Peyer's patch (tissue), 4 donors: ENCODE results near the gene FCRL6. TPM values are rescaled to one million over a fixed set of nuclear protein-coding genes. Genes with fewer than 3 reads are reported as not detected.

ENCODE experiments used
- DNase-seq, 3 donors: peaks; one replicate each; pipeline ENCODE4 v3.0.0-alpha.2; 2017 to 2019
- H3K27ac ChIP-seq, 4 donors: fragments of 200-600 bp; sonication (generic); one replicate each; pipeline ENCODE4 v1.5.1; 2016 to 2019
- H3K27me3 ChIP-seq, 2 donors: fragments of 200-600 bp; sonication (generic); one replicate each; pipeline ENCODE4 v1.5.1; 2019
- H3K36me3 ChIP-seq, 3 donors: fragments of 200-600 bp; sonication (generic); one replicate each; pipeline ENCODE4 v1.5.1; 2016 to 2019
- H3K4me1 ChIP-seq, 4 donors: fragments of 200-600 bp; sonication (generic); one replicate each; pipeline ENCODE4 v1.5.1; 2016 to 2019
- H3K4me3 ChIP-seq, 4 donors: fragments of 200-600 bp; sonication (generic); 1 replicate in 3 of 4; 2 replicates in 1 of 4; pipeline ENCODE4 v1.5.1; 2016 to 2019; ENCODE audit warnings: mild to moderate bottlenecking in 1 of 4
- H3K9me3 ChIP-seq, 4 donors: fragments of 200-600 bp; sonication (generic); one replicate each; pipeline ENCODE4 v1.5.1; 2016 to 2019; ENCODE audit warnings: mild to moderate bottlenecking in 1 of 4
- CTCF ChIP-seq, 6 experiments: fragments of 450-650 bp in 4 of 6; fragments of 200-600 bp in 2 of 6; sonication (generic) in 1 of 6; IDR thresholded peaks; one replicate each; pipeline ENCODE4 v1.5.1; 2017 to 2019; ENCODE audit warnings: antibody characterized with exemption in 6 of 6, mild to moderate bottlenecking in 3 of 6, moderate library complexity in 1 of 6
- POLR2A ChIP-seq, 2 donors: fragments of 450-650 bp; IDR thresholded peaks; one replicate each; pipeline ENCODE4 v1.5.1; 2017; ENCODE audit warnings: antibody characterized with exemption in 2 of 2, mild to moderate bottlenecking in 2 of 2, moderate library complexity in 2 of 2
- total RNA-seq, 4 donors: library from RNA; depleted of rRNA; stranded (reverse); fragments of >200 nt; gene quantifications; one replicate each; pipeline ENCODE4 v1.1.0, GENCODE V29; 2016

Gene FCRL6
- total RNA-seq, 4 donors from 2014 or later: 2.4 to 13.2 TPM; not detected in 2

DNA sequence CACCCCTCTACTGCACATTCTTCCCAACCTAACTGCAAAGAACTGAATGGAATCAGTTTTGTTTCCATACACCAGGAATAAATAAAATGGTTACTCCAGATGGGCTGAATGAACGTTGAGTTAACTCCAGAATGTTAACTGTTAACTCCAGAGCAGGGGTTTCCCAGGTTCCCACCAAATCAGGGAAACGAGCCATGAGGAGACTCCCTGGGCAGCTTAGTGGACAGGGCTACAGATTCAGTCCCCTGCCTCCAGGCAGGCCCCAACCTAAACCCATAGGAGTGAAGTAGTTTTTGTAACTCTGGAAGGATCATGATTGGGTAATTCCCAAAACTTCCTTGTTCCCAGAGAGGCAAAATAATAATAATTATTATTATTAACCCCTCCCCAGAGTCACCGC lies 46.2 kb downstream of the FCRL6 start:
- DNase-seq: no peak
- Histone ChIP-seq H3K4me1 (peaks cover 0 to 9% (median 0%) of the 10 kb centered on the region in 4 donors), H3K27ac (no peak overlapping the region), H3K4me3 (no peak overlapping the region), H3K27me3 (no peaks in the 10 kb centered on the region), H3K9me3 (no peaks in the 10 kb centered on the region), H3K36me3 (no peaks in the 10 kb centered on the region)
- TF ChIP-seq CTCF (IDR thresholded peaks at IDR 0.05) (no peak), POLR2A (IDR thresholded peaks at IDR 0.05) (no peak)

GRCh38 chr1:159849626-159850366 lies 47.6 kb downstream of the FCRL6 start:
- TF ChIP-seq POLR2A (IDR thresholded peaks at IDR 0.05): no peak

DNA sequence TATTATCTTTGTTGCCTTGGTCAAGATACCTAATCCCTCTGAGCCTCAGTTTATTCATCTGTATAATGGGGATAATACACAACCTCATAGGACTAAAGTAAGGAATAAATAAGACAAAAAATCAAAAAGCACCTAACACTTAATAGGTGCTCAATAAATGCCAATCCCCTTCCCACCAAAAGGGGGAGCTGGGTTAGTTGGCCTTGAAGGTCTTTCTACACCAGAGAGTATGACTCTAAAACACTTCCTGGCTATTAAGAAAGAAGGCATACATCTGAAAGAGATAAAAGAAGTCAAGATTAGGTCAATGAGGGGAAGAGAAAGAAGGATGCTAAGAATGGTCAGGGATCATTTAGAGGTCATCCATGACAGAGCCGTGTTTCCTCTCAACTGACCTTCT lies 49.2 kb downstream of the FCRL6 start:
- Histone ChIP-seq H3K9me3 (no peaks in the 10 kb centered on the region), H3K4me1 (peaks cover 0 to 7% (median 2%) of the 10 kb centered on the region in 4 donors), H3K4me3 (no peak overlapping the region), H3K27ac (no peak overlapping the region), H3K27me3 (no peaks in the 10 kb centered on the region), H3K36me3 (no peaks in the 10 kb centered on the region)
- no peak for DNase-seq
- TF ChIP-seq CTCF (IDR thresholded peaks at IDR 0.05): no peak
- no peak for TF ChIP-seq POLR2A (IDR thresholded peaks at IDR 0.05)

More at GRCh38 chr1:159849626-159850366, 47.6 kb downstream of the FCRL6 start:
- no peaks in the 10 kb centered on the region for H3K9me3 ChIP-seq
- DNase-seq: no peak
- H3K27me3 ChIP-seq: no peaks in the 10 kb centered on the region
- H3K27ac ChIP-seq: no peak overlapping the region
- H3K4me1 ChIP-seq: peaks cover 0 to 9% (median 2%) of the 10 kb centered on the region in 4 donors
- H3K4me3 ChIP-seq: no peak overlapping the region
- no peaks in the 10 kb centered on the region for H3K36me3 ChIP-seq

GRCh38 chr1:159853417-159854115 lies 51.4 kb downstream of the FCRL6 start:
- Histone ChIP-seq H3K9me3 (no peaks in the 10 kb centered on the region), H3K27ac (peak overlapping the region; percentile 76 to 97 (median 94)), H3K4me3 (peak overlapping the region in 2 of 4 donors; percentile 68 to 73), H3K36me3 (no peaks in the 10 kb centered on the region), H3K4me1 (peaks cover 0 to 7% (median 2%) of the 10 kb centered on the region in 4 donors), H3K27me3 (no peaks in the 10 kb centered on the region)
- TF ChIP-seq CTCF (IDR thresholded peaks at IDR 0.05) (no peak), POLR2A (IDR thresholded peaks at IDR 0.05) (no peak)
- no peak for DNase-seq

DNA sequence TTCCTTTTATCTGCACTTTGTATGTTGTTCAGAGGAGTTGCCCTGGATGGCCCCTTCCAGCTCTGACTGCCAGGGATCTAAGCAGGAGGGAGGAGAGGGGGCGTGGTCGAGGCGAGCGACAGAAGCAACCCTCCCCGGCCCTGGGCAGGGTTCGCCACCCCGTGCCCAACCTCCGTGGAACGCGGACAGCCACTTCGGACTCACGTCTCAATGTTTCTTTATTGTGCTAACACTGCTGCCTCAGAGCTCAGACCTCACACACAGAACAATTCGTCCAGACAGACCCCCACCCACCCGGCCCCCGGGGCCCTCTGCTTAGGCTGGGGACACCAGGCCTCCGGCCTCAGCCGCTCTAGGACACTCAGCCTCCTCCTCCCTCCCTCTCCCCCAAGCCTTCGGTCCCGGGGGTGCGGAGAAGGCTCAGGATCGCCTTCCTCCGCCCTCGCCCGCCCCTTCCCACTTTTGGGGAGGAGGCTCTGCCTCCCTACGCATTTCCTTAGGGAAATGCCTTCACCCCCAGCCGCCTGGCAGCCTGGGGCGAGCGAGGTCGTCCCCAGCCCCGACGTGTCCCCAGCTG lies 52.0 kb downstream of the FCRL6 start:
- H3K36me3 ChIP-seq: no peaks in the 10 kb centered on the region
- H3K27me3 ChIP-seq: no peaks in the 10 kb centered on the region
- peak; percentile 50 to 90 (median 89) for DNase-seq
- TF ChIP-seq CTCF (IDR thresholded peaks at IDR 0.05) (no peak), POLR2A (IDR thresholded peaks at IDR 0.05) (peak in 1 of 2 donors; percentile 8)
- peak overlapping the region; percentile 46 to 73 (median 62) for H3K4me3 ChIP-seq
- peak overlapping the region; percentile 76 to 97 (median 94) for H3K27ac ChIP-seq
- no peaks in the 10 kb centered on the region for H3K9me3 ChIP-seq
- peaks cover 0 to 7% (median 2%) of the 10 kb centered on the region in 4 donors for H3K4me1 ChIP-seq
